Renal cortex interstitium (tissue), 11 donors: ENCODE results near the gene NT5DC1. TPM values are rescaled to one million over a fixed set of nuclear protein-coding genes. Genes with fewer than 3 reads are reported as not detected.
A peak's percentile ranks its signal among the peaks of the same experiment; 100 is the strongest.

Source experiments
- DNase-seq, 11 donors: peaks; one replicate each; pipeline ENCODE4 v3.0.0-alpha.2; 2013; ENCODE audit warnings: low read depth in 9 of 11, low spot score in 4 of 11; ENCODE audit errors: extremely low read depth in 1 of 11
- polyA plus RNA-seq, 3 donors: library from polyadenylated mRNA; unstranded; fragments of 120-200 nt; gene quantifications; one replicate each; pipeline ENCODE4 v1.2.1, GENCODE V29; 2013; ENCODE audit not compliant: insufficient read length in 3 of 3

Gene NT5DC1
- polyA plus RNA-seq, 3 donors, result 40.7 to 47.7 (median 45.2) TPM

- DNase-seq, result no peak
Measured at GRCh38 chr6:116166369-116166768, 65.7 kb downstream of the NT5DC1 start.

- DNase-seq, result no peak
Measured at GRCh38 chr6:116168148-116168547, 67.5 kb downstream of the NT5DC1 start.

GRCh38 chr6:116169880-116170279 is 69.2 kb downstream of the NT5DC1 start:
- DNase-seq, result no peak

GRCh38 chr6:116170358-116171057 is 69.9 kb downstream of the NT5DC1 start:
- DNase-seq, result no peak

- no peak for DNase-seq
Measured at GRCh38 chr6:116173928-116174327, 73.3 kb downstream of the NT5DC1 start.

GRCh38 chr6:116175344-116175743 is 74.7 kb downstream of the NT5DC1 start:
- DNase-seq, result no peak

GRCh38 chr6:116176596-116176995 is 75.9 kb downstream of the NT5DC1 start:
- DNase-seq, result no peak

- no peak for DNase-seq
Measured at GRCh38 chr6:116180375-116180774, 79.7 kb downstream of the NT5DC1 start.

GRCh38 chr6:116189472-116189871 is 88.8 kb downstream of the NT5DC1 start:
- no peak for DNase-seq

GRCh38 chr6:116190550-116190949 is 89.9 kb downstream of the NT5DC1 start:
- DNase-seq, result peak in 4 of 11 donors; percentile 9 to 17 (median 11)

- DNase-seq, result no peak
Measured at GRCh38 chr6:116191881-116192280, 91.2 kb downstream of the NT5DC1 start.

- DNase-seq, result no peak
Measured at GRCh38 chr6:116192786-116193185, 92.1 kb downstream of the NT5DC1 start.

- no peak for DNase-seq
Measured at GRCh38 chr6:116196841-116197240, 96.2 kb downstream of the NT5DC1 start.

GRCh38 chr6:116200619-116201249 is 100.1 kb downstream of the NT5DC1 start:
- DNase-seq, result peak in 2 of 11 donors; percentile 15

GRCh38 chr6:116201538-116201937 is 100.9 kb downstream of the NT5DC1 start:
- DNase-seq, result no peak

GRCh38 chr6:116205281-116205680 is 104.6 kb downstream of the NT5DC1 start:
- DNase-seq, result no peak

GRCh38 chr6:116206231-116206903 is 105.7 kb downstream of the NT5DC1 start:
- DNase-seq, result no peak

- DNase-seq, result no peak
Measured at GRCh38 chr6:116208056-116208785, 107.6 kb downstream of the NT5DC1 start.

- no peak for DNase-seq
Measured at GRCh38 chr6:116210316-116210715, 109.7 kb downstream of the NT5DC1 start.
